Measurements from ENCODE around the gene FBXL17.

FBXL17 gene

DNA sequence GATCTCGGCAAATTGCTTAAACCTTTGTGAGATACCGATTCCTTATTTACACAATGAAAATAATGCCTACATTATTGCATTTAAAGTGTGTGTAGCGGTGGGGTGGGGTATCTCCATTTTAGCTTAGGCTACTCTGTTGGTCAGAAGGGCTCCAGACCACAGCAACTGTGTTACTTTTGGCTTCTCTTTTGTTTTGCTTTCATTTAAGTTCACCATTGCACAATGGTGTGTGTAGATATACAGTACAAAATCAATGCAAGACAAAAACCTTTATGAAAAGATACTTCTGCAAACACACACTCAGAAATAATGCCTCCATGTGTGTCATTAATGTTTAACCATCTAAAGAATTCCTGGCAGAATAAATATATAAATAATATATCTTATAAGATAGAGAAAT lies 279.4 kb downstream of the FBXL17 start:
- H3K9me3 ChIP-seq (ENCODE audit: control insufficient read depth, insufficient read depth, low read depth, low read length), result no peaks in the 10 kb centered on the region
- no peaks in the 10 kb centered on the region for H3K36me3 ChIP-seq (ENCODE audit: control insufficient read depth in 2 of 2, insufficient read depth in 1 of 2, low read length in 2 of 2)
- POLR2A ChIA-PET, result no interaction called here
- no peaks in the 10 kb centered on the region for H3K4me1 ChIP-seq (ENCODE audit: control insufficient read depth, insufficient read depth, low read length)
- CTCF ChIA-PET, result interaction anchor here (4.1 kb wide), 1 partner anchor 9 kb away, joined by 15 read pairs; no protein-coding TSS in a partner anchor
- H3K27ac ChIP-seq (ENCODE audit: extremely low read depth, low read depth, low read length), result no peak overlapping the region
- no peak for TF ChIP-seq MYNN (tag by site-specific recombination; IDR thresholded peaks at IDR 0.05; ENCODE audit: borderline replicate concordance)
- TF ChIP-seq, protein P1, sequence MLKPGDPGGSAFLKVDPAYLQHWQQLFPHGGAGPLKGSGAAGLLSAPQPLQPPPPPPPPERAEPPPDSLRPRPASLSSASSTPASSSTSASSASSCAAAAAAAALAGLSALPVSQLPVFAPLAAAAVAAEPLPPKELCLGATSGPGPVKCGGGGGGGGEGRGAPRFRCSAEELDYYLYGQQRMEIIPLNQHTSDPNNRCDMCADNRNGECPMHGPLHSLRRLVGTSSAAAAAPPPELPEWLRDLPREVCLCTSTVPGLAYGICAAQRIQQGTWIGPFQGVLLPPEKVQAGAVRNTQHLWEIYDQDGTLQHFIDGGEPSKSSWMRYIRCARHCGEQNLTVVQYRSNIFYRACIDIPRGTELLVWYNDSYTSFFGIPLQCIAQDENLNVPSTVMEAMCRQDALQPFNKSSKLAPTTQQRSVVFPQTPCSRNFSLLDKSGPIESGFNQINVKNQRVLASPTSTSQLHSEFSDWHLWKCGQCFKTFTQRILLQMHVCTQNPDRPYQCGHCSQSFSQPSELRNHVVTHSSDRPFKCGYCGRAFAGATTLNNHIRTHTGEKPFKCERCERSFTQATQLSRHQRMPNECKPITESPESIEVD (tag by site-specific recombination; IDR thresholded peaks at IDR 0.05), result no peak
- TF ChIP-seq ZNF624 (tag by site-specific recombination; IDR thresholded peaks at IDR 0.05), result no peak
- TF ChIP-seq, protein P2, sequence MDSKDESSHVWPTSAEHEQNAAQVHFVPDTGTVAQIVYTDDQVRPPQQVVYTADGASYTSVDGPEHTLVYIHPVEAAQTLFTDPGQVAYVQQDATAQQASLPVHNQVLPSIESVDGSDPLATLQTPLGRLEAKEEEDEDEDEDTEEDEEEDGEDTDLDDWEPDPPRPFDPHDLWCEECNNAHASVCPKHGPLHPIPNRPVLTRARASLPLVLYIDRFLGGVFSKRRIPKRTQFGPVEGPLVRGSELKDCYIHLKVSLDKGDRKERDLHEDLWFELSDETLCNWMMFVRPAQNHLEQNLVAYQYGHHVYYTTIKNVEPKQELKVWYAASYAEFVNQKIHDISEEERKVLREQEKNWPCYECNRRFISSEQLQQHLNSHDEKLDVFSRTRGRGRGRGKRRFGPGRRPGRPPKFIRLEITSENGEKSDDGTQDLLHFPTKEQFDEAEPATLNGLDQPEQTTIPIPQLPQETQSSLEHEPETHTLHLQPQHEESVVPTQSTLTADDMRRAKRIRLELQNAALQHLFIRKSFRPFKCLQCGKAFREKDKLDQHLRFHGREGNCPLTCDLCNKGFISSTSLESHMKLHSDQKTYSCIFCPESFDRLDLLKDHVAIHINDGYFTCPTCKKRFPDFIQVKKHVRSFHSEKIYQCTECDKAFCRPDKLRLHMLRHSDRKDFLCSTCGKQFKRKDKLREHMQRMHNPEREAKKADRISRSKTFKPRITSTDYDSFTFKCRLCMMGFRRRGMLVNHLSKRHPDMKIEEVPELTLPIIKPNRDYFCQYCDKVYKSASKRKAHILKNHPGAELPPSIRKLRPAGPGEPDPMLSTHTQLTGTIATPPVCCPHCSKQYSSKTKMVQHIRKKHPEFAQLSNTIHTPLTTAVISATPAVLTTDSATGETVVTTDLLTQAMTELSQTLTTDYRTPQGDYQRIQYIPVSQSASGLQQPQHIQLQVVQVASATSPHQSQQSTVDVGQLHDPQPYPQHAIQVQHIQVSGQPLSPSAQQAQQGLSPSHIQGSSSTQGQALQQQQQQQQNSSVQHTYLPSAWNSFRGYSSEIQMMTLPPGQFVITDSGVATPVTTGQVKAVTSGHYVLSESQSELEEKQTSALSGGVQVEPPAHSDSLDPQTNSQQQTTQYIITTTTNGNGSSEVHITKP (tag by site-specific recombination; IDR thresholded peaks at IDR 0.05), result no peak
- TF ChIP-seq, protein P3, sequence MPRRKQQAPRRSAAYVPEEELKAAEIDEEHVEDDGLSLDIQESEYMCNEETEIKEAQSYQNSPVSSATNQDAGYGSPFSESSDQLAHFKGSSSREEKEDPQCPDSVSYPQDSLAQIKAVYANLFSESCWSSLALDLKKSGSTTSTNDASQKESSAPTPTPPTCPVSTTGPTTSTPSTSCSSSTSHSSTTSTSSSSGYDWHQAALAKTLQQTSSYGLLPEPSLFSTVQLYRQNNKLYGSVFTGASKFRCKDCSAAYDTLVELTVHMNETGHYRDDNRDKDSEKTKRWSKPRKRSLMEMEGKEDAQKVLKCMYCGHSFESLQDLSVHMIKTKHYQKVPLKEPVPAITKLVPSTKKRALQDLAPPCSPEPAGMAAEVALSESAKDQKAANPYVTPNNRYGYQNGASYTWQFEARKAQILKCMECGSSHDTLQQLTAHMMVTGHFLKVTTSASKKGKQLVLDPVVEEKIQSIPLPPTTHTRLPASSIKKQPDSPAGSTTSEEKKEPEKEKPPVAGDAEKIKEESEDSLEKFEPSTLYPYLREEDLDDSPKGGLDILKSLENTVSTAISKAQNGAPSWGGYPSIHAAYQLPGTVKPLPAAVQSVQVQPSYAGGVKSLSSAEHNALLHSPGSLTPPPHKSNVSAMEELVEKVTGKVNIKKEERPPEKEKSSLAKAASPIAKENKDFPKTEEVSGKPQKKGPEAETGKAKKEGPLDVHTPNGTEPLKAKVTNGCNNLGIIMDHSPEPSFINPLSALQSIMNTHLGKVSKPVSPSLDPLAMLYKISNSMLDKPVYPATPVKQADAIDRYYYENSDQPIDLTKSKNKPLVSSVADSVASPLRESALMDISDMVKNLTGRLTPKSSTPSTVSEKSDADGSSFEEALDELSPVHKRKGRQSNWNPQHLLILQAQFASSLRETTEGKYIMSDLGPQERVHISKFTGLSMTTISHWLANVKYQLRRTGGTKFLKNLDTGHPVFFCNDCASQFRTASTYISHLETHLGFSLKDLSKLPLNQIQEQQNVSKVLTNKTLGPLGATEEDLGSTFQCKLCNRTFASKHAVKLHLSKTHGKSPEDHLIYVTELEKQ (tag by site-specific recombination; IDR thresholded peaks at IDR 0.05; ENCODE audit: borderline replicate concordance), result no peak
- TF ChIP-seq ZNF292 (tag by site-specific recombination; IDR thresholded peaks at IDR 0.05; ENCODE audit: borderline replicate concordance, low read depth), result no peak
- TF ChIP-seq ZSCAN30 (tag by site-specific recombination; IDR thresholded peaks at IDR 0.05), result no peak
- no peak for TF ChIP-seq ZNF248 (tag by site-specific recombination; IDR thresholded peaks at IDR 0.05)
- TF ChIP-seq ZNF837 (tag by site-specific recombination; IDR thresholded peaks at IDR 0.05), result no peak
- TF ChIP-seq ZNF514 (tag by site-specific recombination; IDR thresholded peaks at IDR 0.05), result no peak
- TF ChIP-seq ZNF785 (tag by site-specific recombination; IDR thresholded peaks at IDR 0.05), result no peak
- TF ChIP-seq SALL2 (tag by site-specific recombination; IDR thresholded peaks at IDR 0.05; ENCODE audit: borderline replicate concordance), result no peak
- TF ChIP-seq ZEB2 (tag by site-specific recombination; IDR thresholded peaks at IDR 0.05), result no peak
- no peak for TF ChIP-seq ZNF600 (tag by site-specific recombination; IDR thresholded peaks at IDR 0.05)
- no peak for TF ChIP-seq ZNF473 (tag by site-specific recombination; IDR thresholded peaks at IDR 0.05)
- TF ChIP-seq ZNF792 (tag by site-specific recombination; IDR thresholded peaks at IDR 0.05), result no peak
- H3K4me3 ChIP-seq (ENCODE audit: low read depth, low read length), result no peak overlapping the region

DNA sequence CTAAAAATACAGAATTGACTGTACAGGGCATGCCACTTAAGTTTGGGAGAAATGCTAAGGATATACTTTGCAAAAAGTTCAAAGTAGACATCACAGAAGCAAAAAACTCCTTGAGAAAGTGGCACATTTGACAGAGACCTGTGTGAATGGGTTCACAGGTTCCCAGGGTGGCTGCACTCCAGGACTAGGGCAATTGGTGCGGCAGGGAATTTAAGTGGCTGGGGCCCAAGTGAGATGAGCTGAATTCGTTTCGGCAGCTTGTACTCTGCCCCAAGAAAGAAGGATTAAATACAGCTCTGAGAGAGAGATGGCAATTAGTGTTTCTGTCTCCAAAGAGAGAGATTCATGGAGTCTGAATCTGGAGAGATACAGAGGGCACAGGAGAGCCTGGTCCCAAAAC lies 280.1 kb downstream of the FBXL17 start:
- H3K9me3 ChIP-seq (ENCODE audit: control insufficient read depth, insufficient read depth, low read depth, low read length), result no peaks in the 10 kb centered on the region
- H3K36me3 ChIP-seq (ENCODE audit: control insufficient read depth in 2 of 2, insufficient read depth in 1 of 2, low read length in 2 of 2), result no peaks in the 10 kb centered on the region
- POLR2A ChIA-PET, result no interaction called here
- CTCF ChIA-PET, result interaction anchor here (0.7 to 4.1 kb wide), 2 partner anchors 8 to 9 kb away, joined by 3 to 15 read pairs; no protein-coding TSS in a partner anchor
- no peak overlapping the region for H3K27ac ChIP-seq (ENCODE audit: extremely low read depth, low read depth, low read length)
- no peak overlapping the region for H3K4me3 ChIP-seq (ENCODE audit: low read depth, low read length)
- H3K4me1 ChIP-seq (ENCODE audit: control insufficient read depth, insufficient read depth, low read length), result no peaks in the 10 kb centered on the region
- TF ChIP-seq ZNF560 (tag by site-specific recombination; IDR thresholded peaks at IDR 0.05; ENCODE audit: borderline replicate concordance) (no peak), ZNF341 (tag by site-specific recombination; IDR thresholded peaks at IDR 0.05; ENCODE audit: low read depth) (no peak), SCRT2 (tag by site-specific recombination; IDR thresholded peaks at IDR 0.05) (no peak), ZNF623 (tag by site-specific recombination; IDR thresholded peaks at IDR 0.05) (no peak)
